ENCODE results near the gene PPP4R2. TPM values are rescaled to one million over a fixed set of nuclear protein-coding genes. Genes with fewer than 3 reads are reported as not detected.

PPP4R2 gene
- total RNA-seq, 3 donors from 2014 or later = 71.5 to 77.5 (median 75.3) TPM

GRCh38 chr3:73004316-73004715, 7.7 kb downstream of the PPP4R2 start:
- peaks cover 12% of the 10 kb centered on the region for H3K4me1 ChIP-seq (ENCODE audit: low read depth)
- no peaks in the 10 kb centered on the region for H3K36me3 ChIP-seq (ENCODE audit: low read depth)
- no peak for DNase-seq
- TF ChIP-seq CTCF (IDR thresholded peaks at IDR 0.05) = no peak
- no peak for ATAC-seq
- H3K9me3 ChIP-seq = no peaks in the 10 kb centered on the region
- intact Hi-C loops (cut with DNase I, micrococcal nuclease) = no loop called here
- H3K4me3 ChIP-seq = no peak overlapping the region

- Histone ChIP-seq H3K4me1 (ENCODE audit: low read depth) (no peaks in the 10 kb centered on the region), H3K9me3 (no peaks in the 10 kb centered on the region), H3K36me3 (ENCODE audit: low read depth) (no peaks in the 10 kb centered on the region), H3K4me3 (no peak overlapping the region)
- intact Hi-C loops (cut with DNase I, micrococcal nuclease) = no loop called here
- TF ChIP-seq CTCF (IDR thresholded peaks at IDR 0.05) = no peak
- DNase-seq = no peak
- ATAC-seq = no peak
These were observed 11.5 kb downstream of the PPP4R2 start for GRCh38 chr3:73007992-73008712.

GRCh38 chr3:73009008-73009407, 12.4 kb downstream of the PPP4R2 start:
- DNase-seq = no peak
- H3K4me3 ChIP-seq = no peak overlapping the region
- no peaks in the 10 kb centered on the region for H3K36me3 ChIP-seq (ENCODE audit: low read depth)
- H3K9me3 ChIP-seq = no peaks in the 10 kb centered on the region
- intact Hi-C loops (cut with DNase I, micrococcal nuclease) = no loop called here
- ATAC-seq = no peak
- no peak for TF ChIP-seq CTCF (IDR thresholded peaks at IDR 0.05)
- H3K4me1 ChIP-seq (ENCODE audit: low read depth) = no peaks in the 10 kb centered on the region

GRCh38 chr3:73009750-73010149, 13.1 kb downstream of the PPP4R2 start:
- ATAC-seq = no peak
- no peaks in the 10 kb centered on the region for H3K36me3 ChIP-seq (ENCODE audit: low read depth)

GRCh38 chr3:73010158-73010557, 13.5 kb downstream of the PPP4R2 start:
- Histone ChIP-seq H3K9me3 (no peaks in the 10 kb centered on the region), H3K4me1 (ENCODE audit: low read depth) (peaks cover 3% of the 10 kb centered on the region), H3K4me3 (no peak overlapping the region), H3K36me3 (ENCODE audit: low read depth) (no peaks in the 10 kb centered on the region)
- intact Hi-C loops (cut with DNase I, micrococcal nuclease) = no loop called here
- TF ChIP-seq CTCF (IDR thresholded peaks at IDR 0.05) = no peak
- DNase-seq (no peak), ATAC-seq (no peak)

More at GRCh38 chr3:73009750-73010149, 13.1 kb downstream of the PPP4R2 start:
- Histone ChIP-seq H3K4me1 (ENCODE audit: low read depth) (peaks cover 3% of the 10 kb centered on the region), H3K9me3 (no peaks in the 10 kb centered on the region), H3K4me3 (no peak overlapping the region)
- TF ChIP-seq CTCF (IDR thresholded peaks at IDR 0.05) = no peak
- intact Hi-C loops (cut with DNase I, micrococcal nuclease) = no loop called here
- no peak for DNase-seq

Data from mucosa of descending colon (tissue), 3 donors.